Left lung (tissue), 10 donors: Measurements from ENCODE around the gene AGAP1. TPM values are rescaled to one million over a fixed set of nuclear protein-coding genes. Genes with fewer than 3 reads are reported as not detected.
A peak's percentile ranks its signal among the peaks of the same experiment; 100 is the strongest.

ENCODE experiments used
- ATAC-seq: fragments of 200-7000 bp; cut with Tn5 transposase; one replicate; pipeline ENCODE4 v1.9.1; 2020; ENCODE audit warnings: moderate library complexity
- DNase-seq, 4 donors: peaks; one replicate each; pipeline ENCODE4 v3.0.0-alpha.2; 2013 to 2020
- H3K27ac ChIP-seq, 2 donors: fragments of 200-600 bp; sonication (generic) in 1 of 2; one replicate each; pipeline versions ENCODE4 v1.5.0 to v1.8.0; 2020 to 2021
- H3K27me3 ChIP-seq, 2 donors: fragments of 200-600 bp; sonication (generic) in 1 of 2; one replicate each; pipeline versions ENCODE4 v1.5.0 to v1.8.0; 2020 to 2021
- H3K36me3 ChIP-seq, 2 donors: fragments of 200-600 bp; sonication (generic) in 1 of 2; one replicate each; pipeline versions ENCODE4 v1.5.0 to v1.8.0; 2020 to 2021
- H3K4me1 ChIP-seq, 2 donors: fragments of 200-600 bp; one replicate each; pipeline ENCODE4 v1.8.0; 2021
- H3K4me3 ChIP-seq, 2 donors: fragments of 200-600 bp; sonication (generic) in 1 of 2; one replicate each; pipeline versions ENCODE4 v1.5.0 to v1.8.0; 2020 to 2021; ENCODE audit warnings: mild to moderate bottlenecking in 1 of 2
- H3K9me3 ChIP-seq, 2 donors: fragments of 200-600 bp; sonication (generic) in 1 of 2; one replicate each; pipeline versions ENCODE4 v1.5.0 to v1.8.0; 2020 to 2021
- intact Hi-C, 2 donors: fragments of 100-400 bp; cut with DNase I; formaldehyde crosslinking; loops; one replicate each; pipeline versions ENCODE4 v1.11.2 to v1.14.2; 2022
- polyA plus RNA-seq, 6 donors: library from polyadenylated mRNA; unstranded; fragments of 120-200 nt; gene quantifications; one replicate each; pipeline ENCODE4 v1.2.1, GENCODE V29; 2013; ENCODE audit not compliant: insufficient read length in 6 of 6
- total RNA-seq, 2 donors: library from RNA; stranded (reverse); fragmentation: NEBNext Ultra II Directional; extraction: Animal tissue kit (Norgen Biotek cat#: 25700); gene quantifications; one replicate each; pipeline ENCODE4 v1.2.1, GENCODE V29; 2021
- TF ChIP-seq, protein P1 (sequence below), 2 donors: fragments of 200-600 bp; sonication (generic) in 1 of 2; IDR thresholded peaks; one replicate each; pipeline versions ENCODE4 v1.5.0 to v1.8.0; 2021; ENCODE audit warnings: antibody characterized with exemption in 2 of 2
- donor health status: DM: no; HTN: yes; CAD: no.
- donor health status: DM: no; HTN: no; CAD: no.

Gene AGAP1
- total and polyA plus RNA-seq, 8 donors: 13.1 to 25.4 (median 22.4) TPM

DNA sequence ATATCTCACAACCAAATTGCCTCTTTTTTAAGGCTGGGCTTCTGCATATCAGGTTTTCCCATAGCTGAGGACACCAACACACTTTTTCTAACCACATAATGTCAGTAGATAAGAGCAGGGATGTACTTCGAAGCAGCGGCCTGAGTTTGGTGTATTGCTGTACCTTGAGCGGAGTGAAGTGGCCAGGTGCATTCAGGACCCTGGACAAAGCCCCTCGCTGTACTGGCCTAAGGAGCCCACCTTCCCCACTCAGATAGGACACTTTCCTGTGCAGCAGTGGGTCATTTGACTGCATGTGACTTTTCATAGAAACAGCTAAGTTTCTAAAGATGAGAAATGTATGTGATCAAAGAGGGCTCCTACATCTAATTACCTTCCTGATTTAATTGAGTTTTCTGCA lies 461.8 kb downstream of the AGAP1 start:
- Histone ChIP-seq H3K4me3 (no peak overlapping the region), H3K27me3 (no peaks in the 10 kb centered on the region), H3K27ac (no peak overlapping the region), H3K4me1 (no peaks in the 10 kb centered on the region), H3K9me3 (no peaks in the 10 kb centered on the region), H3K36me3 (no peaks in the 10 kb centered on the region)
- DNase-seq (no peak), ATAC-seq (no peak)
- intact Hi-C loops: no loop called here
- TF ChIP-seq, protein P1, sequence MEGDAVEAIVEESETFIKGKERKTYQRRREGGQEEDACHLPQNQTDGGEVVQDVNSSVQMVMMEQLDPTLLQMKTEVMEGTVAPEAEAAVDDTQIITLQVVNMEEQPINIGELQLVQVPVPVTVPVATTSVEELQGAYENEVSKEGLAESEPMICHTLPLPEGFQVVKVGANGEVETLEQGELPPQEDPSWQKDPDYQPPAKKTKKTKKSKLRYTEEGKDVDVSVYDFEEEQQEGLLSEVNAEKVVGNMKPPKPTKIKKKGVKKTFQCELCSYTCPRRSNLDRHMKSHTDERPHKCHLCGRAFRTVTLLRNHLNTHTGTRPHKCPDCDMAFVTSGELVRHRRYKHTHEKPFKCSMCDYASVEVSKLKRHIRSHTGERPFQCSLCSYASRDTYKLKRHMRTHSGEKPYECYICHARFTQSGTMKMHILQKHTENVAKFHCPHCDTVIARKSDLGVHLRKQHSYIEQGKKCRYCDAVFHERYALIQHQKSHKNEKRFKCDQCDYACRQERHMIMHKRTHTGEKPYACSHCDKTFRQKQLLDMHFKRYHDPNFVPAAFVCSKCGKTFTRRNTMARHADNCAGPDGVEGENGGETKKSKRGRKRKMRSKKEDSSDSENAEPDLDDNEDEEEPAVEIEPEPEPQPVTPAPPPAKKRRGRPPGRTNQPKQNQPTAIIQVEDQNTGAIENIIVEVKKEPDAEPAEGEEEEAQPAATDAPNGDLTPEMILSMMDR (IDR thresholded peaks at IDR 0.05): no peak

GRCh38 chr2:235956281-235956970 lies 462.6 kb downstream of the AGAP1 start:
- Histone ChIP-seq H3K4me3 (no peak overlapping the region), H3K9me3 (no peaks in the 10 kb centered on the region), H3K4me1 (no peaks in the 10 kb centered on the region), H3K27ac (no peak overlapping the region), H3K27me3 (no peaks in the 10 kb centered on the region), H3K36me3 (no peaks in the 10 kb centered on the region)
- intact Hi-C loops: no loop called here
- DNase-seq (peak in 1 of 4 donors; percentile 23), ATAC-seq (no peak)
- TF ChIP-seq, protein P1 (IDR thresholded peaks at IDR 0.05): no peak

GRCh38 chr2:235957251-235957650 lies 463.4 kb downstream of the AGAP1 start:
- ATAC-seq: no peak
- TF ChIP-seq, protein P1 (IDR thresholded peaks at IDR 0.05): no peak
- Histone ChIP-seq H3K27ac (no peak overlapping the region), H3K4me3 (no peak overlapping the region), H3K27me3 (no peaks in the 10 kb centered on the region), H3K36me3 (no peaks in the 10 kb centered on the region), H3K4me1 (no peaks in the 10 kb centered on the region), H3K9me3 (no peaks in the 10 kb centered on the region)
- intact Hi-C loops: no loop called here
- peak in 1 of 4 donors; percentile 6 for DNase-seq

- Histone ChIP-seq H3K4me3 (no peak overlapping the region), H3K36me3 (no peaks in the 10 kb centered on the region), H3K4me1 (no peaks in the 10 kb centered on the region), H3K27ac (no peak overlapping the region), H3K27me3 (no peaks in the 10 kb centered on the region), H3K9me3 (no peaks in the 10 kb centered on the region)
- DNase-seq: no peak
- TF ChIP-seq, protein P1 (IDR thresholded peaks at IDR 0.05): no peak
- intact Hi-C loops: no loop called here
- ATAC-seq: no peak
Measured at GRCh38 chr2:235958221-235958930, 464.5 kb downstream of the AGAP1 start.

DNA sequence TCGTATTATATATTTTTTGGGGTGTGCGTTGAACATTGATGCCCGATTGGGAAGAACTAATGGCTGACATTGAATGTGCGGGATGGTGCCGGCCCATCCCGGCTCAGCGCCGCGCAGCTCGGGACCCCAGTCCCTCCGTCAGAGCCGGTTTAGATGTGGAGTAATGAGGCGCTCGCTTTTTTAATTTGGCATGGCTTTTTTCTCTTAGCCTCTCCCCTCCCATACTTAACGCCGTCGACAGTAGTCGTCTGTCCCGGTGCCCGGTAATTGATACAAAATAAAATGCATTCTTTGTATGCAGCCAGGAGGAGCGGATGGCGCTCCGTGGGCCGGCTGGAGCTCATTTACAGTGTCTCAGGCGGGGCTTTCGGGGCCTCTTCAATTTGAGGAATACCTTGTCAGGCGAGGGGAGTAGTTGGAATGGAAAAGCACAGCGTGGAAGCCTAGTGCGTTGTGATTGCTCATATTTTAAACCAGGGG lies 465.1 kb downstream of the AGAP1 start:
- Histone ChIP-seq H3K9me3 (no peaks in the 10 kb centered on the region), H3K4me1 (no peaks in the 10 kb centered on the region), H3K4me3 (no peak overlapping the region), H3K27me3 (no peaks in the 10 kb centered on the region), H3K27ac (no peak overlapping the region), H3K36me3 (no peaks in the 10 kb centered on the region)
- TF ChIP-seq, protein P1 (IDR thresholded peaks at IDR 0.05): no peak
- DNase-seq (no peak), ATAC-seq (no peak)
- intact Hi-C loops: no loop called here
